CD4-positive, alpha-beta T cell treated with Interleukin-1 beta for 1 hour (primary cell): ENCODE results near the gene COBLL1.
"Not testable (repeated sequence)": the region's sequence is repeated elsewhere in the genome, so short reads cannot be mapped to it uniquely, and the experiment has no call there.

Experiments used
- DNase-seq, 2 donors: peaks; one replicate each; pipeline ENCODE4 v3.0.0-alpha.2; 2020 to 2022

The COBLL1 gene

GRCh38 chr2:164841719-164842623 is at the start of gene COBLL1:
COBLL1 (minus strand) TSS chr2:164841823; CDS start chr2:164841196, 627 bp downstream.
- peak in 1 of 2 donors; percentile 41 for DNase-seq

- DNase-seq: no peak
Observed at GRCh38 chr2:164890544-164890943, 48.9 kb upstream of the COBLL1 start.

- DNase-seq: no peak
Observed at GRCh38 chr2:164888592-164888991, 47.0 kb upstream of the COBLL1 start.

- no peak for DNase-seq
Observed at GRCh38 chr2:164887434-164888144, 46.0 kb upstream of the COBLL1 start.

GRCh38 chr2:164882276-164882675 is 40.7 kb upstream of the COBLL1 start:
- DNase-seq: no peak

GRCh38 chr2:164881524-164881923 is 39.9 kb upstream of the COBLL1 start:
- no peak for DNase-seq

GRCh38 chr2:164879901-164880535 is 38.4 kb upstream of the COBLL1 start:
- DNase-seq: no peak

- DNase-seq: no peak
Observed at GRCh38 chr2:164877927-164878326, 36.3 kb upstream of the COBLL1 start.

GRCh38 chr2:164877169-164877568 is 35.5 kb upstream of the COBLL1 start:
- DNase-seq: no peak

- no peak for DNase-seq
Observed at GRCh38 chr2:164875334-164876205, 33.9 kb upstream of the COBLL1 start.

- DNase-seq: no peak
Observed at GRCh38 chr2:164873210-164873908, 31.7 kb upstream of the COBLL1 start.

GRCh38 chr2:164871404-164871803 is 29.8 kb upstream of the COBLL1 start:
- DNase-seq: no peak

GRCh38 chr2:164869420-164869772 is 27.8 kb upstream of the COBLL1 start:
- no peak for DNase-seq

- DNase-seq: no peak
Observed at GRCh38 chr2:164868563-164869419, 27.2 kb upstream of the COBLL1 start.

GRCh38 chr2:164867779-164868397 is 26.3 kb upstream of the COBLL1 start:
- DNase-seq: no peak

GRCh38 chr2:164866381-164866780 is 24.8 kb upstream of the COBLL1 start:
- DNase-seq: peak in 1 of 2 donors; percentile 8

GRCh38 chr2:164860694-164861042 is 19.0 kb upstream of the COBLL1 start:
- DNase-seq: no peak

GRCh38 chr2:164859906-164860693 is 18.5 kb upstream of the COBLL1 start:
- DNase-seq: not testable (repeated sequence)

GRCh38 chr2:164859251-164859818 is 17.7 kb upstream of the COBLL1 start:
- no peak for DNase-seq
